ENCODE results near the gene TMEM61.

Gene TMEM61

DNA sequence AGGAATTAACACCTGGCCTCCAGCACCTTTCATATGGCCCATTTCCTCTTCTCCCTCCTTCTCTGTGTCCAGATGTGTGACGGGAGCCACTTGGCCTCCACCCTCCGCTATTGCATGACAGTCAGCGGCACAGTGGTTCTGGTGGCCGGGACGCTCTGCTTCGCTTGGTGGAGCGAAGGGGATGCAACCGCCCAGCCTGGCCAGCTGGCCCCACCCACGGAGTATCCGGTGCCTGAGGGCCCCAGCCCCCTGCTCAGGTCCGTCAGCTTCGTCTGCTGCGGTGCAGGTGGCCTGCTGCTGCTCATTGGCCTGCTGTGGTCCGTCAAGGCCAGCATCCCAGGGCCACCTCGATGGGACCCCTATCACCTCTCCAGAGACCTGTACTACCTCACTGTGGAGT lies 5.6 kb downstream of the TMEM61 start:
- DNase-seq, result no peak

- no peak for DNase-seq
Observed at GRCh38 chr1:54986533-54986932, 6.1 kb downstream of the TMEM61 start.

DNA sequence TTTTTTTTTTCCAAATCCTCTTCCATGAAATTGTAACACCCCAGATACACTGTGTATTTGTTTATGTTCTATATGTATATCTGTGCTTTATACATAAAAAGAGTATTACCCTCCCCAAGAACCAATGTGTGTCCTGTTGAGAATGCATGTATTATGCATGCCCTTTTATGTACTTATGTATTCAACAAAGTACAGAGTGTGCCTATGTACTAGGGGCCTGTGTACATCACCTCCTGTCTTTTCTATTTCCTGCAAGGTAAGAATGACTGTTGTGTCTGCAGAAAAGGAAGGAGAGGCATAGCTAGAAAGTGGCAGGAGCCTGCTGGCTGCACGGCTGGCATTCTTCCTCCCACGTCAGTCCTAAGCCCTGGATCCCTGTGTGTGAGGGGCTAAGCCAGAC lies 7.0 kb downstream of the TMEM61 start:
- no peak for DNase-seq

DNA sequence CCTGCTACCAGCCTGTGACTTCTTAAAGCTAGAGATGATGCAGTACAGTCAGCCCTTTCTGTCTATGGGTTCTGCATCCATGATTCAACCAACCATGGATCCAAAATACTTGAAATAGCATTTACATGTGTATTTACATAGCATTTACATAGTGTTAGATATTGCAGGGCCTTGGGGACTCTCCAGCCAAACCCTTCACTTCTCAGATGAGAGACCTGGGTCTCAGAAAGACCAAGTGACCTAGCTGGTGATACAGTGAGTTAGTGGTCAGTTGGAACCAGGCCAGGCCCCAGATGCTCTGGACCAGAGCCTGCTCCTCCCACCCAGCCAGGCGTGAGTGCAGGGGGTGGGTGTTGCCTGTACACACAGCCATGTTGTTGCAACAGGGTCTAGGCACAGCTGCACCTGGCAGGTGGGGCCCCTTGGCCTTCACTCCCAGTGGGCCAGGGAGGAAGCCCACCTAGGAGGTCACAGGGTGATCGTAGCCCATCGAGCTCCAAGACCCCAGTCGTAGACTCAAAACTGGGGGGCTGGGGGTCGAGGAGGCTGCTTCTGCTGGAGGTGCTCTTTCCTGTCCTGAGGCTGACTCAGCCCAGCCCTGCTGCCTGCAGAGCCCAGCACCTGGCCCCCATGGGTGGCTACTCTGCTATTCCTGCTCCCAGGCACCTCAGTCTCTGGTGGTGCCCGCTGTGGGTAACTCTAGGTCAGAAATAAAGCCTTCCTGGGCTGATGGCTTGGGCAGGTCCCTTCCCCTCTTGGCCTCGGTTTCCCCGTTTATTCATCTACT lies 7.7 kb downstream of the TMEM61 start:
- DNase-seq, result no peak

DNA sequence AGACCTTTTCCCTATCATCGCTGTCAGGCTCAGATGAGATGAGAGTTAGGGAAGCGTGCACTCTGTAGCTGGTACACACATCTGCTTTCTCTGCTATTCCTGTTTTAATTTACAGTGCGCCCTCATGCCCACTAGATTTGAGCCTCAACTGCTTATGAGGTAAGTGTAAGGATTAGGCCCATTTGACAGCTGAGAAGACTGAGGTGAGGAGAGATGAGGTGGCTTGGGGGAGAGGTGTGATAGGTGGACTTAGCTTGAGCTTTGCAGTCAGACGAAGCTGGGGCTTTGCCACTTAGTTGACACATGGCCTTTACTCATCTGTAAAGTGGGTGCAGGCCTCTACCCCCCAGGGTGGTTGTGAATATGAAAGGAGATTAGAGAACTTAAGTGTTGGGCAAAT lies 8.5 kb downstream of the TMEM61 start:
- DNase-seq, result no peak

- no peak for DNase-seq
Observed at GRCh38 chr1:54989473-54989872, 9.0 kb downstream of the TMEM61 start.

GRCh38 chr1:54989968-54990810 lies 9.8 kb downstream of the TMEM61 start:
- no peak for DNase-seq

DNA sequence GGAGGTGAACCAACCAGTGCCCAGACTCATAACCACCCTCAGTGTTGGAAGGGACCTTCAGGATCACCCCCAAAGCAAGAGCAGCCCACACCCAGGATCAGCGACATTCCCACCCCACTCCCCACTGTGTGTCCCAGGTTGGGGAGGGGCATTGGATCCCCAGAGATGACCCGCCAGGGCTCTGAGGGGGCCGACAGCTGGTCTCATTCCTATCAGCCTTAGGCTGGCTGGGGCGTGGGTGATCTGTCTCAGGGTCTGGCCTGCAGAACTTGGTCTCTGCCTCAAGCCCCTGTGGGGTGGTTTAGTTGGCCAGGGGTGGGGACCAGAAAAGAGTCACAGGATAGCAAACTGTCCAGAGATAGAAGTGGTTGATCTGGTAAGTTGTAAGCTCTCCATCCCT lies 10.5 kb downstream of the TMEM61 start:
- no peak for DNase-seq

- no peak for DNase-seq
Observed at GRCh38 chr1:54991939-54992338, 11.5 kb downstream of the TMEM61 start.

DNA sequence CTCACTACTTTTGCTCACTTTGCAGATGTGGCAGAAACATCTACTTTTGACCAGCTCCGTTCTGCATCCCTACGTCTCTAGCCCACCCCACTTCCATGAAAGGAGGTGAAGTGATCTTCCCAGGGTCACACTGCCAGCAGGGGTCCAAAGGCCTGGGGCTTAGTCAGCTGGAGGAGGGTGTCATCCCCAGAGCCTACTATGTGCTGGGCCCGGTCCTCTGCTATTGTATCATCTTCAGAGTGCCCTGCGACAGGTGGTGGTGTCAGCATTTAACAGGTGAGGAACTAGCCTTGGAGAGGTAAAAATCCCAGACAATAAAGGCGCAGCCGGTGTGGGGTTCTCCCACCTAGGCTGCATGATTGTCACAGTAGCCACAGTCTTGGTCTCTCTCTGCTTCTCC lies 12.7 kb downstream of the TMEM61 start:
- DNase-seq, result no peak

DNA sequence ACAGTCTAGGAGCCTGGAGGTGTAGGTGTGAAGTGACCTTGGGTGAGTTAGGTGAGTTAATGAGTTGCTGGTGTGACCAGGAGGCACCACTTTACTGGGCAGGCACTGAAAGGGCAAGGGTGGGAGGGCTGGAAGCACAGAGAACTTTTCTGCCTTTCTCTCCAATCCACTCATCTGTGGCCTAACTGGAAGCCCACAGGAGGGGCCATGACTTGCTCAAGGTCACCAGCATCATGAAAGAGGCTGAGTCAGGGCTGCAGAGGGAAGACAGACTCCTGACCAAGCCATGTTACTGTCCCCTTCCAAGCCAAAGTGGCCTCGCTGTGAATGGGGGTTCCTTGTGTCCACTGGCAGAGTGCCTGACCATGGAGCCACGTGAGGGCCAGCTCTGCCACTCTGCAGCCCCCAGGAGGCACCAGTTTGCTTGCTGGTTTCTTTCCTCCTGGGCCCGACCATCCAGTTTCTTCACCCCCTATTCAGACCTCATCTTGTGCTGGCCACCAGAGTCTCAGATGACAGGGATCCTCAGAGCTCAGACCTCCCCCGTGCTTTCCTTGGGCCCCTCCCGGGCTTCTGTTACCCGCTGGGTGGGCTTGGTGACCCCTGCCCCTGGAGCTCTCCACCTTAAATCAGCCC lies 14.0 kb downstream of the TMEM61 start:
- no peak for DNase-seq

GRCh38 chr1:54995013-54995760 lies 14.8 kb downstream of the TMEM61 start:
- no peak for DNase-seq

GRCh38 chr1:54995835-54996234 lies 15.4 kb downstream of the TMEM61 start:
- DNase-seq, result peak; percentile 41 to 61

DNA sequence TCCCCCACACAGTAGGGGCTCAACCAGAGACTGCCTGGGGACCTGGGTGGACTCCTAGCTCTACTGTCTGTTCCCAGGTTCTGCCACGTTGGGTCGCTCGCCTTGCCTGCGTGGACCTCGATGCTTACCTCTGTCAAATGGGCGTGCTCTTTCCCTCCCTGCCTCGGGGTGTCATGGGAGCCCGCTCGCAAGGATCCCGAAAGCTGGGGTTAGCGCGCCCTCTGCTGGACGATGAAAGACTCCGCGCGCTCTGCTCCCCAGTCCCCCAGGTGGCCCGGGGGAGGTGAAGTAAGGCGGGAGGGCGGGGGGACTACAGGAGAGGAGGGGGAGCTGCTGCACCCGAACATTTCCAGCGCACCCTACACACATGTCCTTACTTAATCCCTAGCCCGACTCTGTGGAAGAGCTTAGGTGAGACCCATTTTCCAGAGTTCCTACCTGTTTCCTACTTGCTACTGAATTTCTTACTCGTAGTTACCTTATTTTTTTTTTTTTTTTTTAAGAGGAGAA lies 16.0 kb downstream of the TMEM61 start:
- peak; percentile 75 to 82 for DNase-seq

DNA sequence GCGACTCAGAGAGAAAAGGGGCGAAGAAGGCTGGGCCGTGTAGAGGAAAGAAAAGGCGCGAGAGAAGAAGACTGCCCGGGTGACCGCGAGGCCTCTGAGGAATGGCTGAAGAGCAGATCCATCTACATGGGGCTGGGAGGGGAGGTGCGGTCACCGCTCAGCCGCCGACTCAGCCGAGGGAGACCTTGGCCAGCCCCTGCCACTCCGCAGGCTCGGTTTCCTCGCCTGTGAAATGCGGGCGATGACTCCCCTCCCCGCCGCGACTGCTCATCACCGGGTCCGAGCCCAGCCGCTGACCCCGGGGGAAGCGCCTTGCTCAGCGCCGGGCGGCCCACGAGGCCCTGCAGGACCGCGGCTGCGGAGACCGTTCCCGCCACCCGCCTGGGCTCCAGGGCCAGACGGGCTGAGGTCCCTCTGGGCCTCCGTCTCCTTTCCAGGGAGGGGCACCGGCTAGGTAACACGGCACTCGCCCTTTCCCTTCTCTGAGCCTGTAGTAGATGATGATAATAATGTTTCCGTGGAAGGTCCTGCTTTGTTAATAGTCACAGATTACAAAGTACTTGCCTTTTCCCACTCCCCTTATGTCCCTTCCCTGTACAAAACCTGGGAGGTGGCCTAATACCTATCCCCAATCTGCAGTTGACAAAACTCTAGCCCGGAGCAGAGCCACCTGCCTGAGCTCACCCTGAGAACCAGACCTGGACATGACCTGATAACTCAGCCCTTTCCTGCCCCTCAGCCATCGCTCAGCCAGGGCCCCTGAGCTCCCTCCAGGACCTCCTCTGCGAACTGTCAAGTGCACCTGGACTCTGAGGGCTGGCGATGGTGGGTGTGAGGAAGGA lies 16.7 kb downstream of the TMEM61 start:
- no peak for DNase-seq

DNA sequence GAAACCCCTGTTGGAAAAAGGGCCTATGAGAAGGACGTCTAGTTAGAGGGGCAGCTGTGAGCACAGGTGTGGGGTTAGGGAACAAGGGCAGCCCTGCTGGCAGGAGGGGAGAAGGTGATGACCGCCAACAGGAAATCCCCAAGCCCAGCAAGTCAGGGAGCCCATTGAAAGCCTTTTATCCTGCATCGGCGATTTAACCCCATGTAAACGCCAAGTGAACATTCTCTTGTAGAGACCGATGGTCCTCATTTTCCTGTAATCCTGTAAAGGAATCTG lies 17.2 kb downstream of the TMEM61 start:
- no peak for DNase-seq

- no peak for DNase-seq
Observed at GRCh38 chr1:54998100-54998499, 17.7 kb downstream of the TMEM61 start.

DNA sequence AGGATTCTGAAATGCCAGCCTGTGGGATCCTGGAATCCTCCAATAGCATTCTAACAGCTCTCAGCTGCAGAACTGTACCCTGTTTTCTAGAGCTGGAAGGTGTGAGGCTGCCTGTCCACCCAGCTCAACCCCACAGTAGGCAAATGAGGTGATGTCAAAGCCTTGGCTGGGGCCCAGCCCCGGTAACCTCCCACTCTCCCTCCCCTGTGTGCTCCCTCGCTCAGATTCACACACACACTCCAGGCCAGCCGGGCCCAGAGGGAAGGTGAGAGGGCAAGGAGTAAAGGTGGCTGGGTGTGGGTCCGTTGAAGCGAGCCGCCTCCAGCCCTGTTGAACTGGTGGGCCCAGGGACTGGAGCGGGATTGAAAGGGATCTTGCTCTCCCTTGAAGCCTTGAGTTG lies 18.2 kb downstream of the TMEM61 start, which contains the start of gene BSND:
Gene BSND (plus strand): TSS at position 257 of the 400 bp plus-strand sequence. CDS start 254 bp downstream, outside the sequence.
- no peak for DNase-seq

DNA sequence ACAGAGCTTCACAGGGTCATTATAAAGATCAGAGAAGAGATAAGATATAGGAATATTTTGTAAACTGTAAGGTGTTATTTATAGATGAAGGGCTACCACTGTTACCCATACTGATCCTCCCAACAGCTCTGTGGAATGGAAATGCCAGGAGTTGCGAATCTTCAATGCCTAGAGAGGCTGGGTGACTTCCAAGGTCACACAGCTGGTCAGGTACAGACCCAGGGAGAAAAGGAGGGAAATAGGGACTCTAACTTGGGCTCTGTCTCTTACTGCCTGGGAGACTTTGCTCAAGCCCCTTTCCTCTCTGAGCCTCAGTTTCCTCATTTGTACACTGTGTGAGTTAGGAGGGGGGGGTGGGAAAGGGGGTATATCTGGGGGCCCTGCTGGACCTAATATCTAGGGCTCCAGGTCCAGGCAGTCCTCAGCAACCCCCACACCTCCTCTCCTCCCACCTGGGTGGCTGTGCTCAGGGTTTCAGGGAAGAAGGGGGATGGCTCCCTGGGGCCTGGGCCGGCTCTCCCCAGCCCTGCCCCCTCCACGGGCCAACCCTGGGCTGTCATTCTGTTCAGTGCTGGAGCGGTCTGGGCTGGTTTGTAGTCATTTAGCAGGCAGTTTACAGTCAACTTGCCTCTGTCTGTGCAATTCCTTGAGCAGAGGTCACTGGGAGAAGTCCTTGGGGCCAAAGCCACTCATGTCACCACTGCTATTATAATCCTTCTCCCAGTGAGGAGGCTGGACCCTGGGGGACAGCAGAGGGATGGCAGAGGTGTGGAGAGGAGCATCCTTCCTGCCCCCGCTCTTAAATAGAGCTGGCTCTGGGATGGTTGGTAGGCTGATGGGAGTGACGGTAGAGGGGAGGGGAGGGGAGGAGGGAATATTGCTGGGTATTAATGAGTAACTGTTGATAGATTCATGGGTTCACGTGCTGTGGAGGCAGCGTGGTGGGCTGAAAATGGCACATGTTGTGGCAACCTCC lies 20.0 kb downstream of the TMEM61 start:
- DNase-seq, result no peak

- DNase-seq, result no peak
Observed at GRCh38 chr1:55001311-55001710, 20.9 kb downstream of the TMEM61 start.

- DNase-seq, result no peak
Observed at GRCh38 chr1:55002686-55003085, 22.3 kb downstream of the TMEM61 start.
